PC-9 (cell line): ENCODE data around the gene UTP14C.

ENCODE experiments used
- EZH2 ChIP-seq: fragments of 200-600 bp; sonication (generic); IDR thresholded peaks from 2 replicates; pipeline ENCODE4 v1.8.0; 2017; ENCODE audit warnings: antibody characterized with exemption, low read depth
- TF ChIP-seq, protein P1 (sequence below): fragments of 200-600 bp; sonication (generic); conservative IDR thresholded peaks from 2 replicates; pipeline ENCODE4 v1.6.1; 2017; ENCODE audit warnings: mixed run types, antibody characterized with exemption, mild to moderate bottlenecking, moderate library complexity

DNA sequence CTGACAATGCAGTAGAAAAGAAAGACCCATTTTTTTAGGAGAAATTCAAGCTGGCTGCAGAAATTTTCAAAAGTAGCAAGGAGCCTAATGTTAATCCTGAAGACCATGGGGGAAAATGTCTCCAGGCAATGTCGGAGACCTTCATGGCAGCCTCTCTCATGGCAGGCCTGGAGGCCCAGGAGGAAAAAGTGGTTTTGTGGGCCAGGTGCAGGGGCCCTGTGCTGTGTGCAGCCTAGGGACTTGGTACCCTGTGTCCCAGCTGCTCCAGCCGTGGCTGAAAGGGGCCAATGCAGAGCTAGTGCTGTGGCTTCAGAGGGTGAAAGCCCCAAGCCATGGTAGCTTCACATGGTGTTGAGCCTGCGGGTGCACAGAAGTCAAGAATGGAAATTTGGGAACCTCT is 8.2 kb upstream of the UTP14C start:
- TF ChIP-seq, protein P1, sequence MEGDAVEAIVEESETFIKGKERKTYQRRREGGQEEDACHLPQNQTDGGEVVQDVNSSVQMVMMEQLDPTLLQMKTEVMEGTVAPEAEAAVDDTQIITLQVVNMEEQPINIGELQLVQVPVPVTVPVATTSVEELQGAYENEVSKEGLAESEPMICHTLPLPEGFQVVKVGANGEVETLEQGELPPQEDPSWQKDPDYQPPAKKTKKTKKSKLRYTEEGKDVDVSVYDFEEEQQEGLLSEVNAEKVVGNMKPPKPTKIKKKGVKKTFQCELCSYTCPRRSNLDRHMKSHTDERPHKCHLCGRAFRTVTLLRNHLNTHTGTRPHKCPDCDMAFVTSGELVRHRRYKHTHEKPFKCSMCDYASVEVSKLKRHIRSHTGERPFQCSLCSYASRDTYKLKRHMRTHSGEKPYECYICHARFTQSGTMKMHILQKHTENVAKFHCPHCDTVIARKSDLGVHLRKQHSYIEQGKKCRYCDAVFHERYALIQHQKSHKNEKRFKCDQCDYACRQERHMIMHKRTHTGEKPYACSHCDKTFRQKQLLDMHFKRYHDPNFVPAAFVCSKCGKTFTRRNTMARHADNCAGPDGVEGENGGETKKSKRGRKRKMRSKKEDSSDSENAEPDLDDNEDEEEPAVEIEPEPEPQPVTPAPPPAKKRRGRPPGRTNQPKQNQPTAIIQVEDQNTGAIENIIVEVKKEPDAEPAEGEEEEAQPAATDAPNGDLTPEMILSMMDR = no peak
- no peak for TF ChIP-seq EZH2
